B cell (primary cell): ENCODE data around the gene PMPCA.

ENCODE experiments used
- EZH2 ChIP-seq: IDR thresholded peaks from 2 replicates; pipeline ENCODE4 v1.6.1; 2012; ENCODE audit warnings: borderline replicate concordance, low read depth, mild to moderate bottlenecking, moderate library complexity, low read length; ENCODE audit not compliant: insufficient read depth, poor library complexity, severe bottlenecking
- TF ChIP-seq, protein P1 (sequence below): fragments of 200-600 bp; IDR thresholded peaks from one replicate; pipeline ENCODE4 v1.8.0; 2022; ENCODE audit warnings: antibody characterized with exemption, mild to moderate bottlenecking

DNA sequence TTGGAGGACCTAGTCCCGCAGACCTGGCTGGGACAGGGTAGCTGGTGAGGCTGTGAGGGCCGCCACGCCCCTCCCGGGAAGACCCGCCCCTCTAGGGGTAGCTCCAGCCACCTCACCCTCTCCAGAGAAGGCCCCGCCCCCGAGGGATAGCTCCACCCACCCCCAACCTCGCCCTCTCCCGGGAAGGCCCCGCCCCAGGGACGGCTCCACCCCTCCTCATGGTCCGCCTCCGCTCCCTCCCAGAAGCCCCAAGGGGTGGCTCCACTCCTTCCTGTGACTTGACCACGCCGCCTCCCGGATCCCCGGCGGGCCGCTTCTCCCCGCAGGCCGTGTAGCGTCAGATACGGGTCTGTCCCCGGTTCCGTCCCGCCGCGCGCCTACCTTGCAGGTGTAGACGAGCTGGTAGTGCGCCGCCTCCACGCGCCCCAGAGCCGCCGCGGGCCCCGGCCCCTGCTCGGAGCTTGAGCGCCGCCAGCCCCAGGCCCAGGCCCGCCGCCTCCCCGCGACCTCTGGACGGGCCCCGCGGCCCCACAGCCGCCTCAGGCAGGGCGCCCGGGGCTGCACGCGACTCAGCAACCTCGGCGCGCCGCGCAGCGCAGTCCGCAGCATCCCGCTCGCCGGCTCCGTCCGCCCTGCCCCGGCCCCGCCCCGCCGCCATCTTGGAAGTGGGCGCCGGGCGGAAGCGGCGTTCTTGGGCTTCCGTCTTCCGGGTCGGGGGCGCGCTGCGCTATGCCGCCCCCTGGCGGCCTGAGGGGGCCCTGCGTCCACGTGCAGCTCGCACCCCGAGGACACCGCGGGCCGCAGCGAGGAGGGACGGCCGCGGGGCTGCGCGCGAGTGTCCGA lies 47.1 kb upstream of the PMPCA start, which contains the start of gene DNLZ:
- TF ChIP-seq, protein P1, sequence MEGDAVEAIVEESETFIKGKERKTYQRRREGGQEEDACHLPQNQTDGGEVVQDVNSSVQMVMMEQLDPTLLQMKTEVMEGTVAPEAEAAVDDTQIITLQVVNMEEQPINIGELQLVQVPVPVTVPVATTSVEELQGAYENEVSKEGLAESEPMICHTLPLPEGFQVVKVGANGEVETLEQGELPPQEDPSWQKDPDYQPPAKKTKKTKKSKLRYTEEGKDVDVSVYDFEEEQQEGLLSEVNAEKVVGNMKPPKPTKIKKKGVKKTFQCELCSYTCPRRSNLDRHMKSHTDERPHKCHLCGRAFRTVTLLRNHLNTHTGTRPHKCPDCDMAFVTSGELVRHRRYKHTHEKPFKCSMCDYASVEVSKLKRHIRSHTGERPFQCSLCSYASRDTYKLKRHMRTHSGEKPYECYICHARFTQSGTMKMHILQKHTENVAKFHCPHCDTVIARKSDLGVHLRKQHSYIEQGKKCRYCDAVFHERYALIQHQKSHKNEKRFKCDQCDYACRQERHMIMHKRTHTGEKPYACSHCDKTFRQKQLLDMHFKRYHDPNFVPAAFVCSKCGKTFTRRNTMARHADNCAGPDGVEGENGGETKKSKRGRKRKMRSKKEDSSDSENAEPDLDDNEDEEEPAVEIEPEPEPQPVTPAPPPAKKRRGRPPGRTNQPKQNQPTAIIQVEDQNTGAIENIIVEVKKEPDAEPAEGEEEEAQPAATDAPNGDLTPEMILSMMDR = peak; percentile 97
- TF ChIP-seq EZH2 = no peak
